Stimulated activated naive CD8-positive, alpha-beta T cell treated with anti-CD3 and anti-CD28 coated beads, Interleukin-15, amount 100 ng/mL, for 72 hours (primary cell): ENCODE data around the gene HOXC5.

Experiments used
- ATAC-seq: fragments of 150-1000 bp; cut with Tn5 transposase; 2 replicates; pipeline ENCODE4 v1.10.0; 2021; ENCODE audit warnings: mild to moderate bottlenecking, moderate library complexity
- DNase-seq, 2 donors: peaks; one replicate each; pipeline ENCODE4 v3.0.0; 2021 to 2022
- H3K27ac Mint-ChIP-seq, 2 donors: one replicate each; pipeline ENCODE4 v1.8.0; 2022; ENCODE audit warnings: mild to moderate bottlenecking in 2 of 2, mixed read lengths in 2 of 2, moderate library complexity in 2 of 2
- H3K27me3 Mint-ChIP-seq: one replicate; pipeline ENCODE4 v1.8.0; 2022; ENCODE audit warnings: mixed read lengths
- H3K4me1 Mint-ChIP-seq: one replicate; pipeline ENCODE4 v1.8.0; 2022; ENCODE audit warnings: mild to moderate bottlenecking, mixed read lengths
- H3K4me3 Mint-ChIP-seq, 2 donors: one replicate each; pipeline ENCODE4 v1.8.0; 2022; ENCODE audit warnings: mild to moderate bottlenecking in 2 of 2, mixed read lengths in 2 of 2, moderate library complexity in 1 of 2
- H3K9me3 Mint-ChIP-seq, 2 donors: one replicate each; pipeline ENCODE4 v1.8.0; 2022; ENCODE audit warnings: mixed read lengths in 2 of 2

Gene HOXC5

DNA sequence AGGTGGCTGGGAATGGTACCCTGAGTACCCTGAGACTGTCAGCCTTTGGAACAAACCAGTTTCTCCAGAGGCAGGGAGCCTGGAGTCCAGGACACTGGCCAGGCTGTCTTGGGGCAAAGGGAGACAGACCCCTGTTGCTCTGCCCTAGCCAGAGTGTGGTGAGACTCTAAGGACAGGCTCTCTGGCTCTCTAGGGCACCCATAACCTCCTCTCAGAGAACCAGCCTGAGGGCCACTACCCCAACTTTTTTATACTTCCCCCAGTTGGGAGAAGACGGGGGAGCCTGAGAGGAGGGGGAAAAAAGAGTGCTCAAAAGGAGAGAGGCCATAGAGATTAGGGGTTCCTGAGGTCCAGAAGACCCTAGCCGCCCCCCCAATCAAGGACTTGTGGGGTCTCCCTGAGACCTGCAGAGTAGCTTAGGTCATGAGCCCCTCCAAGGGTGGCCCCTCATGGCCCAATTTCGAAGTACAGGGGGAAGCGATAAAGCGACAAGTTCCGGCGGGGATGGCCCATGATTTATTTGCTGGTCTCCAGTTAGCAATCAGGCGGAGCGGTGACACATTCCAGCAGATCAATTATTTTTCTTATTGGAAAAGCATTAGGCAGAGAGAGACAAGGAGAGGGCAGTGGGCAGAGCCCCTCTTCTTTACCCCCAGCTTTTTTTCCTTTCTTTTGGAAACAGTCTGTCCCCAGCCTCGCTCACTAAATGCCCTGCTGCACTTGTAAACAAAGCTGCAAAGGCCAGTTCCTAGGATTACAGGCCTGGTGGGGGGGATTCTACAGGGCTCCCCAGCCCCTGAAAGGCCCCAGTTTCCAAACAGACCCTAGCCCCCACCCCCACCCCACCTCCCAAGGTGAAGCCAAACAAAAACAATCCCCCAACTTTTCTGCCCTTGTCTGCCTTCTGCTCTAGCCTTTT is 22.5 kb upstream of the HOXC5 start:
- ATAC-seq (no peak), DNase-seq (no peak)
- peak overlapping the region in 1 of 2 donors; percentile 57 for H3K4me3 Mint-ChIP-seq
- H3K9me3 Mint-ChIP-seq: no peaks in the 10 kb centered on the region
- peaks cover 55% of the 10 kb centered on the region for H3K4me1 Mint-ChIP-seq
- peaks cover 100% of the 10 kb centered on the region for H3K27me3 Mint-ChIP-seq
- H3K27ac Mint-ChIP-seq: no peak overlapping the region

DNA sequence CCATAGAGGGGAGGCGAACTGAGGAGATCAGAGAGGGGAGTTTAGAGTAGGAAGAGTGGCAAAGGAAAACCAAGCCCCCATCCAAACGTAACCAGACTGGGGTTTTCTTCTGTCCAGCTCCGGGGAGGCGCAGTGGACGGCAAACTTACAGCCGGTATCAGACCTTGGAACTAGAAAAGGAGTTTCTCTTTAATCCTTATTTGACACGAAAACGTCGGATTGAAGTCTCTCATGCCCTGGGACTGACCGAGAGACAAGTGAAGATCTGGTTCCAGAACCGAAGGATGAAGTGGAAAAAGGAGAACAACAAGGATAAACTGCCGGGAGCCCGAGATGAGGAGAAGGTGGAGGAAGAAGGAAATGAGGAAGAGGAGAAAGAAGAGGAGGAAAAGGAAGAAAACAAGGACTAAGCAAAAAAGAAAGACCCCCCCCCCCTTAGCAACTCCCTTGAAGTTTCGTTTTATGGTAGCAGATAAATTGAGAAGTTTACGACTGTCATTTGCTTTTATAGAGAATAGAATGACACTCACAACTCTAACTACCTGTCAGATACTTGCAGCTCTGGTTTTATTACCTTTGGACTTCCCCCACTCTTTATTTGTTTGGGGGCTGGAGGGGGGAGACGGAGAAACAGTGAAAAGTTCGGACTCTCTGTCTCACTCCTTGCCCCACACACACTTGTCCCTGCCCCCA is 21.7 kb upstream of the HOXC5 start:
- H3K27me3 Mint-ChIP-seq: peaks cover 100% of the 10 kb centered on the region
- peak overlapping the region; percentile 17 to 36 for H3K4me3 Mint-ChIP-seq
- no peaks in the 10 kb centered on the region for H3K9me3 Mint-ChIP-seq
- peaks cover 50% of the 10 kb centered on the region for H3K4me1 Mint-ChIP-seq
- no peak for ATAC-seq
- DNase-seq: no peak
- no peak overlapping the region for H3K27ac Mint-ChIP-seq

DNA sequence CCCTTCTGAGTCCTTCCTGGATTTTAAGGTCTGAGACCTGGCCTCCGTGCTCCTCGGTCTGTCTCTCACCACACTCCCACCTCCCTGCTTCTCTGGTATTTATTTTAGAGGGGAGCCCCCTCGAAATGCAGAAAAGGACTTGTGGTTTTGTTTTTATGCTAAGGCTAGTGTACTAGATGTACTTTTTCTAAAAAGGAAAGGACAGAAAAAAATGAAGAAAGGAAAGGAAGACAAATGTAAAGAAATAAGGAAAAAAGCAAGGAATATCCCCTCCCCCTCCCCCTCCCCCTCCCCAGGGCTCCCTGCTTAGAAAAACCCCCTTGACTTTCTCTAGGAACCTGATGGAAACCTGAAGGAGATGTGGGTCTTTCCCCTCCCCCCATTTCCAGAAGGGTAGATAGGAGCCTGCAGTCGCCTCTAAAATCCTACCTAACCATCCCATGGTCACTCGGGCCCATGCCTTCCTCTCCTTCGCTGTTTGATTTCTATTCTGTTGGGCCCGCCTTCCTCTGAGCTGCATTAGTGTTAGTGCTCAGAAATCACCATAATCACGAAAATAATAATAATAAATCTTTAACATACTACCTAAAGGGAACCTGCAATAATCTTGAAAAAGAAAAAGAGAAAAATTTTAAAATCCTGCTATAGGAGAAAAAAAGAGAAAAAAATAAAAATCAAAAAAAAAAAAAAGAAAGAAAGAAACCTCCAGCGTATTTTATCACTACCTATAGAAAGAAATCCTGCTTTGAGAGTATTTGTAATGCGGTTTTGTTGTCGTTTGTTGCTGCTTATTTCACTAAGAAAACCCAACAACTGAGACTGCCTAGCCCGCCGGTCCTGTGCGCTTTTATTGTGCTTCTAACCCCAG is 21.0 kb upstream of the HOXC5 start:
- Mint-ChIP-seq H3K9me3 (no peaks in the 10 kb centered on the region), H3K27ac (no peak overlapping the region), H3K27me3 (peaks cover 100% of the 10 kb centered on the region), H3K4me1 (peaks cover 42% of the 10 kb centered on the region), H3K4me3 (no peak overlapping the region)
- DNase-seq: no peak
- no peak for ATAC-seq

- Mint-ChIP-seq H3K4me1 (peaks cover 48% of the 10 kb centered on the region), H3K9me3 (no peaks in the 10 kb centered on the region)
Measured at GRCh38 chr12:54012631-54013409, 20.0 kb upstream of the HOXC5 start.

DNA sequence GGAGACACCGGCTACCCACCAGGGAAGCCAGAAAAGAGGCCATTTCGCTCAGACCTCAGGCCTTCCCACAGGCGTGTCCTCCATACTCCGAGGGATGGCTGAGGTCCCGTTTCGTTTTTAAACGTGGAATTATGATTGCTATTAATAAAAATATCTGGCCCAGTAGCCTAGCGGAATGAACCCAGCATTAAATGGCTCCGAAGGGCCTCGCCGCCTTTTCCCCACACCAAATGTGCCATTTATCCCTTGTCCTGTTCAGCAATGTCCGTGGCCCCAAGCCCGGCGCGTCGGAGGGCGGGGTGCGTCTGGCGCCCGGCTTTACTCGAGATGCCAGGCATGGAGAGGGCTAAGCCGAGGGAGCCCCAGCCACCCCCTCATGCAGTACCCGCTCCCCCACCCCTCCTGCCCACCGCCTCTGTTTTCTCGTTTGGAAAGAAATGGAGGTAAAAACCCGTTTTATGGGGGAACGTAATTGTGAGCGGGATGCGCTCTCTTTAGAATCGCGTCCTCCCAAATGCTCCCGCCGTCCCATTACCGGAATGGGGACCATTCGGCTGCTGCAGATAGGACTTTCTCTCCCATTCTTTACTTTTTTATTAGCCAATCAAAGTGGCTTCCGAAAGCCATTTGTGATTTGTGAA is 18.4 kb upstream of the HOXC5 start:
- no peak for DNase-seq
- H3K4me1 Mint-ChIP-seq: peaks cover 51% of the 10 kb centered on the region
- no peaks in the 10 kb centered on the region for H3K9me3 Mint-ChIP-seq
- ATAC-seq: no peak
- H3K4me3 Mint-ChIP-seq: peak overlapping the region; percentile 39 to 61
- peaks cover 96% of the 10 kb centered on the region for H3K27me3 Mint-ChIP-seq
- no peak overlapping the region for H3K27ac Mint-ChIP-seq

More at GRCh38 chr12:54012631-54013409, 20.0 kb upstream of the HOXC5 start:
- no peak for DNase-seq
- no peak for ATAC-seq
- Mint-ChIP-seq H3K27me3 (peaks cover 100% of the 10 kb centered on the region), H3K27ac (no peak overlapping the region), H3K4me3 (no peak overlapping the region)

- H3K4me1 Mint-ChIP-seq: peaks cover 44% of the 10 kb centered on the region
- H3K27ac Mint-ChIP-seq: no peak overlapping the region
- peak overlapping the region; percentile 39 to 61 for H3K4me3 Mint-ChIP-seq
- no peak for ATAC-seq
- no peak for DNase-seq
- H3K27me3 Mint-ChIP-seq: peaks cover 96% of the 10 kb centered on the region
- H3K9me3 Mint-ChIP-seq: no peaks in the 10 kb centered on the region
Measured at GRCh38 chr12:54015018-54015931, 17.6 kb upstream of the HOXC5 start.

- Mint-ChIP-seq H3K9me3 (no peaks in the 10 kb centered on the region), H3K4me1 (peaks cover 46% of the 10 kb centered on the region), H3K4me3 (no peak overlapping the region), H3K27ac (no peak overlapping the region), H3K27me3 (peaks cover 95% of the 10 kb centered on the region)
- ATAC-seq: no peak
- DNase-seq: no peak
Measured at GRCh38 chr12:54016051-54016450, 16.8 kb upstream of the HOXC5 start.

DNA sequence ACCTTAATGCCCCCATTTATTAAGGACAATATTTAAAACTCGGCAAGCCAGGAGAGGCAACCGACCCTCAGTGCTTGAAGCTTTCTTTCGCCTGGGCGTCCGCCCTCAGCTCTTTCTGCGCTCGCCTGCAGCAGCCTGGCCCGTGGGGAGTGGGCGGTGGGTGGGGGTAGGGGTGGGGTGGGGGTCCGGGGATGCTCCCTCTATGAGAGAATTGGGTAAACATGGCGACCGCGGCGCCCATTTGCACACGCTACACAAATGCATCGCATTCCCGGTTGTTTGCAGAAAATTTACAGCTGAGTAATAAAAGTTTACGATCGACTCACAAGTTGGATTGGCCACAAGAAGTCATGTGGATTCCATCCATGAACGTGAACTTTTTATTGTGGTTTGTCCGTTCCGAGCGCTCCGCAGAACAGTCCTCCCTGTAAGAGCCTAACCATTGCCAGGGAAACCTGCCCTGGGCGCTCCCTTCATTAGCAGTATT is 16.3 kb upstream of the HOXC5 start:
- DNase-seq: no peak
- Mint-ChIP-seq H3K4me3 (peak overlapping the region; percentile 24 to 26), H3K27me3 (peaks cover 95% of the 10 kb centered on the region), H3K27ac (no peak overlapping the region), H3K9me3 (no peaks in the 10 kb centered on the region), H3K4me1 (peaks cover 46% of the 10 kb centered on the region)
- no peak for ATAC-seq

DNA sequence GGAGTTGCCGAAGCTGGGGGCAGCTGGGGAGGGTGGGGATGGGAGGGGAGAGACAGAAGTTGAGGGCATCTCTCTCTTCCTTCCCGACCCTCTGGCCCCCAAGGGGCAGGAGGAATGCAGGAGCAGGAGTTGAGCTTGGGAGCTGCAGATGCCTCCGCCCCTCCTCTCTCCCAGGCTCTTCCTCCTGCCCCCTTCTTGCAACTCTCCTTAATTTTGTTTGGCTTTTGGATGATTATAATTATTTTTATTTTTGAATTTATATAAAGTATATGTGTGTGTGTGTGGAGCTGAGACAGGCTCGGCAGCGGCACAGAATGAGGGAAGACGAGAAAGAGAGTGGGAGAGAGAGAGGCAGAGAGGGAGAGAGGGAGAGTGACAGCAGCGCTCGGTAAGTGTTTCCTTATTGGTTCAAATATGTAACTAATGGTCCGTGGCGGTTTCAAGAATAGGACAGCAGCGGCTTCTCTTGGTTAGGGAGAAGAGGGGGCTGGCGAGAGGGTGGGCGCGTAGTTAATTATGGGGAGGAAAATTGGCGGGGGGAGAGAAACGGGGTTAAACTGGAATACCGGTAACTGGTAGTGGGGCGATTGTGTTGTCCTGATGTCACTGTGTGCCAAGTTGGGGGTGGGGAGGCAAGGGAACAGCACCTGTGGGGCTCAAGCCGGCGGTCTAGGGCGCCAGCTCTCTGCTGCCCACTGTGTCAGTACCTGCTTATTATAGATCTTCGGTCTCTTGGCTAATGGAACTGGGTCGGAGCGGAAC is 15.6 kb upstream of the HOXC5 start:
- H3K4me1 Mint-ChIP-seq: peaks cover 46% of the 10 kb centered on the region
- peak; percentile 66 for ATAC-seq
- no peaks in the 10 kb centered on the region for H3K9me3 Mint-ChIP-seq
- H3K4me3 Mint-ChIP-seq: peak overlapping the region; percentile 82 to 94
- peak overlapping the region in 1 of 2 donors; percentile 95 for H3K27ac Mint-ChIP-seq
- H3K27me3 Mint-ChIP-seq: peaks cover 95% of the 10 kb centered on the region
- no peak for DNase-seq

DNA sequence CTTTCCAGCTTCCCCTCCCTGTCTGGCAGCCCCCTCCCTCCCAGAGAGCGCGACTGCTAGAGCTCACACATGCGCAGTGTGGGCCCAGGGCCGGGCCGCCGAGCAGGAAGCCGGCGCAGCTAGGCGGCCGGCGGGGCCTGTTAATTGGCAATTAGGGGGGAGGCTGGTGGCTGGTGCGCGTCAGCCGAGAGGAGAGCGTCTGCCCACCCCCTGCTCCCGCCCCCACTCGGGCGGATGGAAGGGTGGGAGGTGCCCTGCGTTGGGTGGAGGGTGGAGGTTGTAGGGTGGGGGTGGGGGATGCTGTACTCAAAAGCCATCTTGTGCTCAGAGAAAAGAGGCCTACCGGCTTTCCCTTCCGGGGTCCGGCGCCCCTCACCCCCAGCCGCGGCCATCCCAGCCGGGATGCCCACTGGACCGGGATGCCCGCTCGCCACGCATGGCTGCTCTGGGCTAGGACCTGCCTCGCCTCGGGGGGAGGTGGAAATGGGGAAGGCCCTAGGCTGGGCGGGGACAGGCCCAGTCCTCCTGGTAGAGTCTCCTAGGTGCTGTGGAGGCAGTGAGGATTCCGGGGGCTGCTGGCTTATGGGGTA is 14.9 kb upstream of the HOXC5 start:
- ATAC-seq: peak; percentile 91
- peak; percentile 80 to 85 for DNase-seq
- peaks cover 95% of the 10 kb centered on the region for H3K27me3 Mint-ChIP-seq
- no peaks in the 10 kb centered on the region for H3K9me3 Mint-ChIP-seq
- peak overlapping the region; percentile 91 to 95 for H3K27ac Mint-ChIP-seq
- H3K4me3 Mint-ChIP-seq: peak overlapping the region; percentile 82 to 94
- H3K4me1 Mint-ChIP-seq: peaks cover 46% of the 10 kb centered on the region

GRCh38 chr12:54018468-54018984 is 14.3 kb upstream of the HOXC5 start:
- peak overlapping the region; percentile 91 to 95 for H3K27ac Mint-ChIP-seq
- H3K4me1 Mint-ChIP-seq: peaks cover 46% of the 10 kb centered on the region
- ATAC-seq (no peak), DNase-seq (no peak)
- H3K27me3 Mint-ChIP-seq: peaks cover 95% of the 10 kb centered on the region
- H3K4me3 Mint-ChIP-seq: peak overlapping the region; percentile 82 to 94
- no peaks in the 10 kb centered on the region for H3K9me3 Mint-ChIP-seq

- H3K4me1 Mint-ChIP-seq: peaks cover 43% of the 10 kb centered on the region
- no peaks in the 10 kb centered on the region for H3K9me3 Mint-ChIP-seq
- ATAC-seq (no peak), DNase-seq (no peak)
- peaks cover 95% of the 10 kb centered on the region for H3K27me3 Mint-ChIP-seq
- H3K4me3 Mint-ChIP-seq: peak overlapping the region; percentile 5 to 35
- no peak overlapping the region for H3K27ac Mint-ChIP-seq
Measured at GRCh38 chr12:54019091-54019811, 13.6 kb upstream of the HOXC5 start.
